Mucosa of descending colon (tissue), 3 donors: ENCODE data around the gene PICK1. TPM values are rescaled to one million over a fixed set of nuclear protein-coding genes. Genes with fewer than 3 reads are reported as not detected.
"Not testable (repeated sequence)": the region's sequence is repeated elsewhere in the genome, so short reads cannot be mapped to it uniquely, and the experiment has no call there.

ENCODE experiments used
- ATAC-seq: fragments of 200-7000 bp; cut with Tn5 transposase; one replicate; pipeline ENCODE4 v1.9.1; 2020; ENCODE audit warnings: mild to moderate bottlenecking, moderate library complexity
- DNase-seq, 3 donors: peaks; one replicate each; pipeline ENCODE4 v3.0.0-alpha.2; 2020
- H3K36me3 ChIP-seq: fragments of 200-600 bp; one replicate; pipeline ENCODE4 v1.8.0; 2021; ENCODE audit warnings: low read depth, mild to moderate bottlenecking
- H3K4me1 ChIP-seq: fragments of 200-600 bp; one replicate; pipeline ENCODE4 v1.8.0; 2021; ENCODE audit warnings: low read depth, mild to moderate bottlenecking
- H3K4me3 ChIP-seq: fragments of 200-600 bp; one replicate; pipeline ENCODE4 v1.8.0; 2021; ENCODE audit warnings: mild to moderate bottlenecking
- H3K9me3 ChIP-seq: fragments of 200-600 bp; one replicate; pipeline ENCODE4 v1.8.0; 2021; ENCODE audit warnings: mild to moderate bottlenecking
- intact Hi-C, 2 donors: fragments of 100-400 bp; cut with DNase I in 1 of 2; cut with micrococcal nuclease in 1 of 2; formaldehyde crosslinking; loops; one replicate each; pipeline versions ENCODE4 v1.11.0 to v1.11.1; 2022; cut with DNase I, micrococcal nuclease
- total RNA-seq, 3 donors: library from RNA; stranded (reverse); fragmentation: NEBNext Ultra II Directional in 2 of 3; extraction: Animal tissue kit (Norgen Biotek cat#: 25700) in 2 of 3; gene quantifications; one replicate each; pipeline versions ENCODE4 v1.2.1 to v1.2.4, GENCODE V29; 2021 to 2023
- TF ChIP-seq, protein P1 (sequence below): fragments of 200-600 bp; IDR thresholded peaks from one replicate; pipeline ENCODE4 v1.8.0; 2022; ENCODE audit warnings: antibody characterized with exemption, mild to moderate bottlenecking
- donor health status: DM: no; HTN: no; CAD: no; lungs with moderate emphysema.
- donor health status: DM: no; HTN: no; CAD: no.
- donor health status: DM: no; HTN: yes; CAD: no.

PICK1 gene
- total RNA-seq, 3 donors from 2014 or later: 30.9 to 40.7 (median 37.9) TPM

DNA sequence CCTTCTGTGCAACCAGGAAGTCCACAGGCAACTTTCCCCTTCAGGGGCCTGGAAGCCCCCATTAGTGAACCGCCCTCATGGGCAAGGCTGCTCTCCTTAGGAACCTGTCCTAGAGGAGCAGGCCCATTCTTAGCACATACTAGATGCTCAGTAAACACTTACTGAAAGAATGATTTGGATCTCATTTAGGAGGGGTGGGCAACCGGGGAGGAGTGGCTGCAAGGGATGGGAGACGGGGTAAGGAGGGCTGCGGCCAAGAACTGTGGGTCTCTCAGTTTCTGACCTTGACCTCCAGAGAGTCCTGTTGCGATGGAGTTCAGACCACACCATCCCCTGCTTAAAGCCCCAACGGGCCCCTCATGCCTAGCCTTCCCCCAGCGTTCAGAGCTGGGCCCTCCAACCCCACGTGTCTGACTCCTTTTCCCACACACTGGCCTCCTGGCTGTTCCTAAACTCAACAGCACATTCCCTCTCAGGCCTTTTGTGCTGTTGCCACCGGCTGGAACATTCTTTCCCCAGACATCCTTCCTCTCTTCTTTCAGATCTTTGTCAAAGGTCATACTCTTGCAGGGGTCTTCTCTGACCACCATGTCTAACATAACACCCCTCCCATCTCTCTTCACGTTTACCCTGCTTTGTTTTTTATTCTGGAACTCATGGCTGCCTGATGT is 20.7 kb upstream of the PICK1 start:
- intact Hi-C loops: no loop called here

DNA sequence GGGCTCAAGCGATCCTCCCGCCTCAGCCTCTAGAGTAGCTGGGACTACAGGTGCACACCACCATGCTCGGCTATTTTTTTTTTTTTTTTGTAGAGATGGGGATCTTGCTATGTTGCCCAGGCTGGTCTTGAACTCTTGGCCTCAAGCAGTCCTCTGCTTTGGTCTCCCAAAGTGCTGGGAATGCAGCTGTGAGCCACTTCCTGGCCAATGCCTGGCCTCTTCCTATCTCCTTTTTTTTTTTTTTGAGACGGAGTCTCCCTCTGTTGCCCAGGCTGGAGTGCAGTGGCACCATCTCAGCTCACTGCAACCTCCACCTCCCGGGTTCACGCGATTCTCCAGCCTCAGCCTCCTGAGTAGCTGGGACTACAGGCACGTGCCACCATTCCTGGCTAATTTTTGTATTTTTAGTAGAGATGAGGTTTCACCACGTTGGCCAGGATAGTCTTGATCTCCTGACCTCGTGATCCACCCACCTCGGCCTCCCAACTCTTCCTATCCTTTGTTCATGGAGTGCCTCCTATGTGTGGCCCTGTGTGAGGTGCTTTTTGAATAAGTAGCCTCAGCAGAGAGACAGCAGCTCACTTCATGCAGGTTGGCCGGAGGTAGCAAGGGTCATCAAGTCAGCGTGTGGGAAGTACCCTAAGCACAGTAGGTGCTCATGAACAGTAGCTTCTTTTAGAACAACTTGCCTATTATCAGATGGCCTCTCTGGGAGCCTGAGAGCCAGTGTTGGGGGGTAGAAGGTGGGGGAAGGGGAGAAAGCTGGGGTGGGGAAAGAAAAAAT is 19.6 kb upstream of the PICK1 start:
- peaks cover 14% of the 10 kb centered on the region for H3K4me1 ChIP-seq
- ATAC-seq, H3K9me3 ChIP-seq, intact Hi-C loops, DNase-seq, H3K36me3 ChIP-seq, H3K4me3 ChIP-seq: not testable (repeated sequence)

More for the DNA sequence above, 20.7 kb upstream of the PICK1 start:
- no peak for ATAC-seq
- no peak overlapping the region for H3K4me3 ChIP-seq
- no peaks in the 10 kb centered on the region for H3K9me3 ChIP-seq
- H3K36me3 ChIP-seq: no peaks in the 10 kb centered on the region
- DNase-seq: no peak
- TF ChIP-seq, protein P1, sequence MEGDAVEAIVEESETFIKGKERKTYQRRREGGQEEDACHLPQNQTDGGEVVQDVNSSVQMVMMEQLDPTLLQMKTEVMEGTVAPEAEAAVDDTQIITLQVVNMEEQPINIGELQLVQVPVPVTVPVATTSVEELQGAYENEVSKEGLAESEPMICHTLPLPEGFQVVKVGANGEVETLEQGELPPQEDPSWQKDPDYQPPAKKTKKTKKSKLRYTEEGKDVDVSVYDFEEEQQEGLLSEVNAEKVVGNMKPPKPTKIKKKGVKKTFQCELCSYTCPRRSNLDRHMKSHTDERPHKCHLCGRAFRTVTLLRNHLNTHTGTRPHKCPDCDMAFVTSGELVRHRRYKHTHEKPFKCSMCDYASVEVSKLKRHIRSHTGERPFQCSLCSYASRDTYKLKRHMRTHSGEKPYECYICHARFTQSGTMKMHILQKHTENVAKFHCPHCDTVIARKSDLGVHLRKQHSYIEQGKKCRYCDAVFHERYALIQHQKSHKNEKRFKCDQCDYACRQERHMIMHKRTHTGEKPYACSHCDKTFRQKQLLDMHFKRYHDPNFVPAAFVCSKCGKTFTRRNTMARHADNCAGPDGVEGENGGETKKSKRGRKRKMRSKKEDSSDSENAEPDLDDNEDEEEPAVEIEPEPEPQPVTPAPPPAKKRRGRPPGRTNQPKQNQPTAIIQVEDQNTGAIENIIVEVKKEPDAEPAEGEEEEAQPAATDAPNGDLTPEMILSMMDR: no peak
- H3K4me1 ChIP-seq: peaks cover 14% of the 10 kb centered on the region

DNA sequence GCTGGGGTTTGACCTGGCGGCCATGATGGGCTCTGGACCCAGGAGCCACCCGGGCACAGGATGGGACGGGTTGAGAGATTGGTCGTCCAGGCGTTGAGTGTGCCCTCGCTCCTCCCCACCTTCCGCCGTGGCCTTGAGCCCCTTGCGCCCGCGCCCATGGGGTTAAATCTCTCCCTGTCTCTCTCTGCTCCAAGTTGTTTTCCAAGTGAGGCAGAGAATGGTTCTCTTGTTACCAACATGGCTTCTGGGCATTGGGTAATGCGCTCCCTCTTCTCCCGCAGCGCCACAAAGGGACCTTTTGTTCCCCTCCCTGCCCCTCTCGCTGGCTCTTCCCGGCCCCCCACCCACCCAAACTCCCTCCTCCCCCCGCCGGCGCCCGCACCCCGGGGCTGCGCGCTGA is 18.8 kb upstream of the PICK1 start:
- Histone ChIP-seq H3K4me3 (no peak overlapping the region), H3K4me1 (peaks cover 11% of the 10 kb centered on the region), H3K9me3 (no peaks in the 10 kb centered on the region), H3K36me3 (no peaks in the 10 kb centered on the region)
- ATAC-seq (no peak), DNase-seq (no peak)
- intact Hi-C loops: no loop called here
- TF ChIP-seq, protein P1: no peak

DNA sequence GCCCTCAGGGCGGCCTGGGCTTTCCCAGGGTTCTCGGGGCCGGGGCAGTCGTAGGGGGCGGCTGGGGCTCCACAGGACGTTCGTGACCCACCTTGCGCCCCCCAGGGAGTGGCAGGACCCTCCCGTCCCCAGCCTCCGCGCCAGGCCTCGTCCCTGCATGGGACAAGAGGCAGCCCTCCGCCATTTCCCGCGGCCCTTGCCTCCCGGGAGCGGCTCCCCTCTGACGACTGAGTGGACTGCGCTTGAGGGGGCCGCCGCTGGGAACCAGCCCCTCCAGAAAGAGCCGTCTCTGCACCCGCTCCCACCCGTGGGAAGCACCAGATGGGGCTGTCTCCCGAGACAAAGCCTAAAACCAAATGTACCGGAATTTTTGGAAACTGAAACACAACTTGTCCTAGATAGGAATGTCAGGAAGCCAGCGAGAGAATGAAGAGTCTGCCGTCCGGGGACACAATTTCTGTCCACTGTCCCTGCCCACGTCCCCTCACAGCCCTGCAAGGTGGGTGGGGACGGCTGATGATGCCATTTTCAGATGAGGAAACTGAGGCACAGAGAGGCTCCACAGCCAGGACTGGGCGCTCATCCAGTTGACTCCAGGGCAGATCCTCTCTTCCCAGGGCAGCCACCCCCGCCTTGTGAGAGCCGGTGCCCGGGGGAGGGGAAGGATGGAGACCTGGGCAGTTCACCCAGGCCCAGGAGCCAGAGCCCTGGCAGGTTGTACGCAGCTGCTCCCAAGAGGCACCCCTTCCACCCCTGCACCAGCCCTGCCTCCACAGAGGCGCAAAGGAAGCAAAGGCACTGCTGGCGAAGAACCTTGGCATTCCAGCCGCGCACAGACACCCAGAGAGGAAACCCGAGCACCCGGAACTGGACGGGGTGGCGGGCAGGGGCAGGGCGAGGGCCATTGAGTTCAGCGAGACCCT is 18.1 kb upstream of the PICK1 start:
- H3K4me1 ChIP-seq: peaks cover 4% of the 10 kb centered on the region
- H3K9me3 ChIP-seq: no peaks in the 10 kb centered on the region
- intact Hi-C loops: no loop called here
- H3K36me3 ChIP-seq: no peaks in the 10 kb centered on the region
- DNase-seq: no peak
- no peak overlapping the region for H3K4me3 ChIP-seq
- TF ChIP-seq, protein P1: no peak
- ATAC-seq: no peak

DNA sequence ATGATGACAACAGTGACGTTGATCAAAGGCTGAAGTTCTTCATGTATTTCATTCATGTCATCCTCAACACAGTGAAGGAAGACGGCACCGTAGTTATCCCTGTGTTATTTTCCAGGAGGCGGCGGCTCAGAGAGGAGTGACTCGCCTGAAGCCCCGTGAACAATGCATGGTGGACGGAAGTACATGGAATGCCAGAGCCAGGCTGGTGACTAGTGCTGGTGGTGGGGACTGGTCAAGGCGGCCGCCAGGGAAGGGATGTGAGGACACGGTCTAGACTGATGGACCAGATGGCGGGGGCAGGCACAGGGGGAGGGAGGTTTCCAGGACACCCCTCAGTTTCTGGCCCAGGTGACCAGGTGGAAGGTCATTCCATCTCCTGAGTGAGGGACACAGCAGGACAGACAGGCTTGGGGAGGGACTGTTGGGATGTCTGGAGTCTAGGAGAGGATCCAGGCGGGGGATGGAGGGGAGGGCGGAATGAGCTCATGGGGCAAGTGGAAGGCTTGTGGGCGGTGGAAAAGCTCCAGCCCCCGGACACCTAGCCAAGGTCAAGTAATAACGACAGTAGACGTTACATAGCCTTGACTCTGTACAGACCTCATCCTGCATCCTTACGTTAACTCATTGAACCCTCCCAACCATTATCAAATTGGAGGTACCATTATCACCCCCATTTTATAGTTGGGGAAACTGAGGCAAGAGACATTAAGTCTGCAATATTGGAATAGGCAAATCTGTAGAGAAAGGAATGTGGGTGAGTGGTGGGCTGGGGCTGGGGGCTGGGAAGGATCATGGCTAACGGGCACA is 16.0 kb upstream of the PICK1 start:
- intact Hi-C loops: no loop called here
- Histone ChIP-seq H3K9me3 (no peaks in the 10 kb centered on the region), H3K4me3 (no peak overlapping the region), H3K36me3 (no peaks in the 10 kb centered on the region), H3K4me1 (no peaks in the 10 kb centered on the region)
- DNase-seq (no peak), ATAC-seq (no peak)
- TF ChIP-seq, protein P1: no peak
